H1 (cell line): ENCODE data around the gene ADA. TPM values are rescaled to one million over a fixed set of nuclear protein-coding genes. Genes with fewer than 3 reads are reported as not detected.

ENCODE experiments used
- CHD2 ChIP-seq: IDR thresholded peaks from 2 replicates; pipeline ENCODE4 v1.6.1; 2012; ENCODE audit warnings: low read length, improper control_type of control experiment
- GTF2F1 ChIP-seq: IDR thresholded peaks from 2 replicates; pipeline ENCODE4 v1.6.1; 2012; ENCODE audit warnings: low read depth, low read length, improper control_type of control experiment, borderline replicate concordance
- HDAC2 ChIP-seq, 2 experiments: fragments of 300-600 bp in 1 of 2; sonication (generic) in 1 of 2; IDR thresholded peaks; 2 replicates each; pipeline ENCODE4 v1.6.1; 2011 to 2012; ENCODE audit warnings: low read depth in 2 of 2, low read length in 2 of 2, mild to moderate bottlenecking in 2 of 2, moderate library complexity in 2 of 2, borderline replicate concordance in 1 of 2, inconsistent platforms in 1 of 2
- POU5F1 ChIP-seq: IDR thresholded peaks from 2 replicates; pipeline ENCODE4 v1.6.1; 2011; ENCODE audit warnings: low read depth, mild to moderate bottlenecking, low read length, moderate library complexity
- SRF ChIP-seq: IDR thresholded peaks from 2 replicates; pipeline ENCODE4 v1.6.1; 2011; ENCODE audit warnings: mild to moderate bottlenecking, low read depth, low read length, moderate library complexity
- SUZ12 ChIP-seq: fragments of 200-600 bp; sonication (generic); IDR thresholded peaks from 2 replicates; pipeline ENCODE4 v1.6.1; 2012; ENCODE audit warnings: mild to moderate bottlenecking, inconsistent platforms, low read length, moderate library complexity, mixed read lengths
- polyA plus RNA-seq, 7 experiments: library from polyadenylated mRNA; depleted of rRNA in 3 of 7; stranded (reverse) in 5 of 7; unstranded in 2 of 7; fragments of >200 nt in 5 of 7; fragments of 200-250 nt in 2 of 7; gene quantifications; 1 replicate in 5 of 7; 2 replicates in 1 of 7; 4 replicates in 1 of 7; pipeline versions ENCODE4 v1.2.1 to v1.2.3, GENCODE V29; 2011 to 2013; ENCODE audit warnings: missing spikeins in 2 of 7, mixed read lengths in 2 of 7
- total RNA-seq: library from RNA; stranded (reverse); fragmentation: NEBNext Ultra II Directional; extraction: Animal tissue kit (Norgen Biotek cat#: 25700); gene quantifications from 2 replicates; pipeline ENCODE4 v1.2.1, GENCODE V29; 2021

Gene ADA
- total and polyA plus RNA-seq, 2 of the 8 experiments (the other 6 are each of a cell fraction or from before 2014, with no cell fraction given), result 19.9 to 32.8 TPM

- TF ChIP-seq SUZ12, result no peak
- no peak for TF ChIP-seq POU5F1
- no peak for TF ChIP-seq HDAC2 (IDR thresholded peaks at IDR 0.05; ENCODE audit: borderline replicate concordance in 1 of 2, low read depth in 2 of 2, low read length in 2 of 2)
- no peak for TF ChIP-seq SRF
- TF ChIP-seq CHD2, result no peak
- TF ChIP-seq GTF2F1, result no peak
- TF ChIP-seq, all 59 proteins: peak for 0
Measured at GRCh38 chr20:44644667-44645131, 6.8 kb downstream of the ADA start (continued).
